Measurements from ENCODE around the gene MYCBPAP.
"Not testable (repeated sequence)": the region's sequence is repeated elsewhere in the genome, so short reads cannot be mapped to it uniquely, and the experiment has no call there.

MYCBPAP gene

GRCh38 chr17:50471009-50471905, 37.0 kb upstream of the MYCBPAP start:
- peak; percentile 32 for DNase-seq

- DNase-seq: no peak
Observed at GRCh38 chr17:50472286-50472685, 36.0 kb upstream of the MYCBPAP start.

GRCh38 chr17:50472761-50473161, 35.5 kb upstream of the MYCBPAP start:
- DNase-seq: not testable (repeated sequence)

- DNase-seq: no peak
Observed at GRCh38 chr17:50473901-50474300, 34.3 kb upstream of the MYCBPAP start.

- no peak for DNase-seq
Observed at GRCh38 chr17:50474523-50474922, 33.7 kb upstream of the MYCBPAP start.

- no peak for DNase-seq
Observed at GRCh38 chr17:50475362-50475761, 32.9 kb upstream of the MYCBPAP start.

GRCh38 chr17:50475775-50476544, 32.3 kb upstream of the MYCBPAP start:
- DNase-seq: not testable (repeated sequence)

- peak; percentile 52 for DNase-seq
Observed at GRCh38 chr17:50476545-50477315, 31.5 kb upstream of the MYCBPAP start.

- peak; percentile 29 for DNase-seq
Observed at GRCh38 chr17:50477976-50478375, 30.3 kb upstream of the MYCBPAP start.

- peak; percentile 91 for DNase-seq
Observed at GRCh38 chr17:50478391-50479381, 29.6 kb upstream of the MYCBPAP start, which contains the start of gene RSAD1. Gene RSAD1 (plus strand): TSS chr17:50478860. CDS start chr17:50478885, 25 bp downstream.

GRCh38 chr17:50479522-50480141, 28.6 kb upstream of the MYCBPAP start:
- peak; percentile 76 for DNase-seq

GRCh38 chr17:50480142-50480764, 28.0 kb upstream of the MYCBPAP start:
- DNase-seq: no peak

GRCh38 chr17:50480854-50481490, 27.3 kb upstream of the MYCBPAP start:
- DNase-seq: no peak

- no peak for DNase-seq
Observed at GRCh38 chr17:50481648-50482047, 26.6 kb upstream of the MYCBPAP start.

GRCh38 chr17:50482110-50482509, 26.1 kb upstream of the MYCBPAP start:
- no peak for DNase-seq

GRCh38 chr17:50482516-50482915, 25.7 kb upstream of the MYCBPAP start:
- peak; percentile 65 for DNase-seq

- DNase-seq: no peak
Observed at GRCh38 chr17:50483266-50483665, 25.0 kb upstream of the MYCBPAP start.

GRCh38 chr17:50484386-50485155, 23.7 kb upstream of the MYCBPAP start:
- no peak for DNase-seq

All from NCI-H2171 treated with DMSO at 0.1 percent for 48 hours (cell line).